CD4-positive, alpha-beta T cell treated with Interleukin-4 for 4 hours (primary cell): ENCODE data around the gene CHIA.
"Not testable (repeated sequence)": the region's sequence is repeated elsewhere in the genome, so short reads cannot be mapped to it uniquely, and the experiment has no call there.

Experiments used
- DNase-seq: peaks from one replicate; pipeline ENCODE4 v3.0.0-alpha.2; 2020

Gene CHIA

GRCh38 chr1:111286912-111287311 is 3.7 kb upstream of the CHIA start:
- DNase-seq: no peak

- no peak for DNase-seq
Measured at GRCh38 chr1:111289371-111289770, 1.3 kb upstream of the CHIA start.

GRCh38 chr1:111290104-111290503 is 547 bp upstream of the CHIA start:
- no peak for DNase-seq

GRCh38 chr1:111294390-111294789 is 3.7 kb downstream of the CHIA start:
- DNase-seq: no peak

GRCh38 chr1:111302374-111302773 is 11.7 kb downstream of the CHIA start:
- no peak for DNase-seq

- no peak for DNase-seq
Measured at GRCh38 chr1:111309690-111310089, 19.0 kb downstream of the CHIA start.

GRCh38 chr1:111318523-111318922 is 27.9 kb downstream of the CHIA start:
- DNase-seq: no peak

- DNase-seq: no peak
Measured at GRCh38 chr1:111320066-111320879, 29.6 kb downstream of the CHIA start.

- no peak for DNase-seq
Measured at GRCh38 chr1:111323231-111323630, 32.6 kb downstream of the CHIA start.

- no peak for DNase-seq
Measured at GRCh38 chr1:111332190-111332589, 41.5 kb downstream of the CHIA start.

- peak; percentile 57 for DNase-seq
Measured at GRCh38 chr1:111334169-111334568, 43.5 kb downstream of the CHIA start.

GRCh38 chr1:111335214-111335877 is 44.7 kb downstream of the CHIA start:
- DNase-seq: peak; percentile 18

GRCh38 chr1:111338849-111339248 is 48.2 kb downstream of the CHIA start:
- DNase-seq: not testable (repeated sequence)

- peak; percentile 96 for DNase-seq
Measured at GRCh38 chr1:111346089-111346885, 55.6 kb downstream of the CHIA start.

GRCh38 chr1:111347026-111347425 is 56.4 kb downstream of the CHIA start:
- no peak for DNase-seq

- no peak for DNase-seq
Measured at GRCh38 chr1:111351700-111352099, 61.0 kb downstream of the CHIA start.

GRCh38 chr1:111354584-111354983 is 63.9 kb downstream of the CHIA start:
- peak; percentile 60 for DNase-seq

GRCh38 chr1:111358964-111359363 is 68.3 kb downstream of the CHIA start:
- DNase-seq: no peak

- DNase-seq: no peak
Measured at GRCh38 chr1:111359376-111359775, 68.7 kb downstream of the CHIA start.

GRCh38 chr1:111360257-111360656 is 69.6 kb downstream of the CHIA start:
- not testable (repeated sequence) for DNase-seq

- no peak for DNase-seq
Measured at GRCh38 chr1:111361761-111362160, 71.1 kb downstream of the CHIA start.

- no peak for DNase-seq
Measured at GRCh38 chr1:111364690-111365089, 74.0 kb downstream of the CHIA start.

GRCh38 chr1:111366256-111366655 is 75.6 kb downstream of the CHIA start:
- no peak for DNase-seq

- DNase-seq: no peak
Measured at GRCh38 chr1:111369177-111369576, 78.5 kb downstream of the CHIA start.
